Endothelial cell of umbilical vein (primary cell): ENCODE results near the gene ETV3.

ENCODE experiments used
- EZH2 ChIP-seq: IDR thresholded peaks from 2 replicates; pipeline ENCODE4 v1.6.1; 2012; ENCODE audit warnings: borderline replicate concordance, low read depth, mild to moderate bottlenecking, moderate library complexity, low read length, inconsistent platforms; ENCODE audit not compliant: severe bottlenecking
- GATA2 ChIP-seq: IDR thresholded peaks from 2 replicates; pipeline ENCODE4 v1.7.0; 2011; ENCODE audit warnings: low read depth, mild to moderate bottlenecking, moderate library complexity, mixed read lengths, low read length; ENCODE audit not compliant: insufficient read length, insufficient read depth
- POLR2A ChIP-seq: IDR thresholded peaks from 2 replicates; pipeline ENCODE4 v1.6.1; 2012; ENCODE audit warnings: low read depth, mild to moderate bottlenecking, control low read depth, low read length
- POLR2AphosphoS5 ChIP-seq: IDR thresholded peaks from 2 replicates; pipeline ENCODE4 v1.6.1; 2012; ENCODE audit warnings: low read depth, mild to moderate bottlenecking, control low read depth, low read length, moderate library complexity; ENCODE audit not compliant: insufficient read depth
- TF ChIP-seq, protein P1 (sequence below), 2 donors: IDR thresholded peaks; 1 replicate in 1 of 2; 2 replicates in 1 of 2; pipeline ENCODE4 v1.5.1; 2011; ENCODE audit warnings: low read length in 2 of 2, mild to moderate bottlenecking in 2 of 2, moderate library complexity in 2 of 2, control low read depth in 1 of 2, inconsistent platforms in 1 of 2, low read depth in 1 of 2; ENCODE audit not compliant: insufficient read depth in 1 of 2; ENCODE audit errors: extremely low read depth in 1 of 2
- TF ChIP-seq, protein P2 (sequence below): IDR thresholded peaks from 2 replicates; pipeline ENCODE4 v1.6.1; 2011; ENCODE audit not compliant: insufficient read depth, insufficient read length

DNA sequence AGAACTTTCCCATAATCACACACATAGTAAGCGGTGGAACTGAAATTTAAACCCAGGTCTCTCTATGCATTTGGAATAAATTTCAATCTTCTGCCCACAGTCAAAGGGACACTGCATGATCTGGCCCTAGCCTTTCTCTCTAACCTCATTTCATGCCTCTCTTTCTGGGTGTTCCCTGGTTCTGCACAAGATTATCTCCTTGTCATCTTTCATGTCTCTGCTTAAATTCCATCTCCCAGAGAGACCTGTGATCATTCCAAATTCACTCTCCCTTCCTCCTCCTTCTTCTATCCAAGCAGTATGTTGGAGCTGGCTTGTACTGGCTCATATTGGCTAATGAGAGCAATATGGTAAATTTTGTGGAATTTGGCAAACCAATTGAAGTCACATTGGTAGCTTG, 60.8 kb downstream of the ETV3 start:
- TF ChIP-seq, protein P1, sequence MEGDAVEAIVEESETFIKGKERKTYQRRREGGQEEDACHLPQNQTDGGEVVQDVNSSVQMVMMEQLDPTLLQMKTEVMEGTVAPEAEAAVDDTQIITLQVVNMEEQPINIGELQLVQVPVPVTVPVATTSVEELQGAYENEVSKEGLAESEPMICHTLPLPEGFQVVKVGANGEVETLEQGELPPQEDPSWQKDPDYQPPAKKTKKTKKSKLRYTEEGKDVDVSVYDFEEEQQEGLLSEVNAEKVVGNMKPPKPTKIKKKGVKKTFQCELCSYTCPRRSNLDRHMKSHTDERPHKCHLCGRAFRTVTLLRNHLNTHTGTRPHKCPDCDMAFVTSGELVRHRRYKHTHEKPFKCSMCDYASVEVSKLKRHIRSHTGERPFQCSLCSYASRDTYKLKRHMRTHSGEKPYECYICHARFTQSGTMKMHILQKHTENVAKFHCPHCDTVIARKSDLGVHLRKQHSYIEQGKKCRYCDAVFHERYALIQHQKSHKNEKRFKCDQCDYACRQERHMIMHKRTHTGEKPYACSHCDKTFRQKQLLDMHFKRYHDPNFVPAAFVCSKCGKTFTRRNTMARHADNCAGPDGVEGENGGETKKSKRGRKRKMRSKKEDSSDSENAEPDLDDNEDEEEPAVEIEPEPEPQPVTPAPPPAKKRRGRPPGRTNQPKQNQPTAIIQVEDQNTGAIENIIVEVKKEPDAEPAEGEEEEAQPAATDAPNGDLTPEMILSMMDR (IDR thresholded peaks at IDR 0.05; ENCODE audit: extremely low read depth in 1 of 2, insufficient read depth in 1 of 2, low read depth in 1 of 2, low read length in 2 of 2), result no peak
- TF ChIP-seq POLR2A, result no peak
- no peak for TF ChIP-seq EZH2
- no peak for TF ChIP-seq POLR2AphosphoS5
- no peak for TF ChIP-seq GATA2
- TF ChIP-seq, protein P2, sequence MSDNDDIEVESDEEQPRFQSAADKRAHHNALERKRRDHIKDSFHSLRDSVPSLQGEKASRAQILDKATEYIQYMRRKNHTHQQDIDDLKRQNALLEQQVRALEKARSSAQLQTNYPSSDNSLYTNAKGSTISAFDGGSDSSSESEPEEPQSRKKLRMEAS, result no peak
